H9 (cell line): ENCODE results near the gene ETHE1. TPM values are rescaled to one million over a fixed set of nuclear protein-coding genes. Genes with fewer than 3 reads are reported as not detected.
A peak's percentile ranks its signal among the peaks of the same experiment; 100 is the strongest.

Source experiments
- DNase-seq: peaks from one replicate; pipeline ENCODE4 v3.0.0-alpha.2; 2017
- H2AFZ ChIP-seq: one replicate; pipeline ENCODE4 v1.6.1; 2013; ENCODE audit warnings: mild to moderate bottlenecking, low read length, control low read depth, moderate library complexity
- H2AK5ac ChIP-seq: 2 replicates; pipeline ENCODE4 v1.6.1; 2013; ENCODE audit warnings: low read length, control low read depth, mixed read lengths; ENCODE audit not compliant: insufficient read length
- H2BK120ac ChIP-seq: one replicate; pipeline ENCODE4 v1.6.1; 2013; ENCODE audit warnings: low read depth, mild to moderate bottlenecking, low read length, control low read depth, inconsistent platforms; ENCODE audit not compliant: poor library complexity, severe bottlenecking
- H2BK12ac ChIP-seq: 2 replicates; pipeline ENCODE4 v1.6.1; 2013; ENCODE audit warnings: low read length, control low read depth, mixed read lengths, low read depth; ENCODE audit not compliant: insufficient read length
- H2BK15ac ChIP-seq: 2 replicates; pipeline ENCODE4 v1.6.1; 2013; ENCODE audit warnings: low read depth, low read length, control low read depth
- H2BK20ac ChIP-seq: one replicate; pipeline ENCODE4 v1.6.1; 2013; ENCODE audit warnings: low read depth, mild to moderate bottlenecking, low read length, control low read depth, inconsistent platforms; ENCODE audit not compliant: poor library complexity, severe bottlenecking
- H2BK5ac ChIP-seq: 2 replicates; pipeline ENCODE4 v1.6.1; 2013; ENCODE audit warnings: low read length, control low read depth, mixed read lengths; ENCODE audit not compliant: insufficient read length
- H3K14ac ChIP-seq: 2 replicates; pipeline ENCODE4 v1.6.1; 2013; ENCODE audit warnings: low read length, control low read depth; ENCODE audit not compliant: insufficient read depth
- H3K18ac ChIP-seq: 2 replicates; pipeline ENCODE4 v1.6.1; 2013; ENCODE audit warnings: low read depth, mild to moderate bottlenecking, mixed read lengths, low read length, control low read depth; ENCODE audit not compliant: insufficient read length
- H3K23ac ChIP-seq: 2 replicates; pipeline ENCODE4 v1.6.1; 2013; ENCODE audit warnings: low read length, control low read depth, mixed read lengths, low read depth; ENCODE audit not compliant: insufficient read length
- H3K23me2 ChIP-seq: 2 replicates; pipeline ENCODE4 v1.6.1; 2013; ENCODE audit warnings: low read depth, mild to moderate bottlenecking, mixed read lengths, low read length, control low read depth; ENCODE audit not compliant: insufficient read length, poor library complexity, severe bottlenecking
- H3K27ac ChIP-seq: 2 replicates; pipeline ENCODE4 v1.5.1; 2013; ENCODE audit warnings: low read length, control low read depth, mixed read lengths, low read depth; ENCODE audit not compliant: insufficient read length
- H3K27me3 ChIP-seq: 2 replicates; pipeline ENCODE4 v1.6.1; 2013; ENCODE audit warnings: low read length, control low read depth, inconsistent platforms; ENCODE audit not compliant: insufficient read depth
- H3K4ac ChIP-seq: 2 replicates; pipeline ENCODE4 v1.6.1; 2013; ENCODE audit warnings: low read depth, mild to moderate bottlenecking, control low read depth, inconsistent platforms, low read length, moderate library complexity
- H3K4me1 ChIP-seq: 2 replicates; pipeline ENCODE4 v1.6.1; 2013; ENCODE audit warnings: low read length, control low read depth, inconsistent platforms; ENCODE audit not compliant: insufficient read depth
- H3K4me2 ChIP-seq: 2 replicates; pipeline ENCODE4 v1.6.1; 2013; ENCODE audit warnings: low read length, control low read depth, mixed read lengths; ENCODE audit not compliant: insufficient read length, insufficient read depth
- H3K56ac ChIP-seq: 2 replicates; pipeline ENCODE4 v1.6.1; 2013; ENCODE audit warnings: low read depth, mild to moderate bottlenecking, mixed read lengths, low read length, control low read depth; ENCODE audit not compliant: insufficient read length
- H3K79me1 ChIP-seq: 2 replicates; pipeline ENCODE4 v1.6.1; 2013; ENCODE audit warnings: low read depth, mild to moderate bottlenecking, moderate library complexity, low read length, control low read depth, inconsistent platforms; ENCODE audit not compliant: insufficient read depth, poor library complexity, severe bottlenecking
- H3K79me2 ChIP-seq: 2 replicates; pipeline ENCODE4 v1.6.1; 2013; ENCODE audit warnings: low read length, control low read depth, inconsistent platforms; ENCODE audit not compliant: insufficient read depth
- H3K9ac ChIP-seq: 2 replicates; pipeline ENCODE4 v1.6.1; 2013; ENCODE audit warnings: low read length, control low read depth, mixed read lengths; ENCODE audit not compliant: insufficient read length; ENCODE audit errors: extremely low read depth
- H3K9me3 ChIP-seq: one replicate; pipeline ENCODE4 v1.6.1; 2013; ENCODE audit warnings: low read depth, low read length, inconsistent platforms; ENCODE audit not compliant: control insufficient read depth
- H3T11ph ChIP-seq: one replicate; pipeline ENCODE4 v1.6.1; 2013; ENCODE audit warnings: mild to moderate bottlenecking, low read length, control low read depth, inconsistent platforms
- H4K20me1 ChIP-seq: one replicate; pipeline ENCODE4 v1.6.1; 2013; ENCODE audit not compliant: control insufficient read depth, insufficient read length, insufficient read depth
- H4K5ac ChIP-seq: 2 replicates; pipeline ENCODE4 v1.6.1; 2013; ENCODE audit warnings: low read depth, mild to moderate bottlenecking, mixed read lengths, low read length, control low read depth; ENCODE audit not compliant: insufficient read length
- H4K8ac ChIP-seq: replicated peaks from 2 replicates; pipeline ENCODE4 v1.6.1; 2013; ENCODE audit warnings: low read length, control low read depth, mixed read lengths, low read depth; ENCODE audit not compliant: insufficient read length
- H4K91ac ChIP-seq: 2 replicates; pipeline ENCODE4 v1.6.1; 2013; ENCODE audit warnings: low read depth, mild to moderate bottlenecking, moderate library complexity, mixed read lengths, low read length, control low read depth; ENCODE audit not compliant: insufficient read length
- H3K27ac Mint-ChIP-seq, 3 experiments: 2 replicates in 2 of 3; 3 replicates in 1 of 3; pipeline ENCODE4 v1.8.0; 2020 to 2021; ENCODE audit warnings: mixed read lengths in 3 of 3, mild to moderate bottlenecking in 1 of 3, moderate library complexity in 1 of 3
- H3K27me3 Mint-ChIP-seq: 2 replicates; pipeline ENCODE4 v1.8.0; 2021; ENCODE audit warnings: low read depth, mild to moderate bottlenecking, moderate library complexity, mixed read lengths
- H3K36me3 Mint-ChIP-seq, 3 experiments: 2 replicates in 2 of 3; 3 replicates in 1 of 3; pipeline ENCODE4 v1.8.0; 2020 to 2021; ENCODE audit warnings: low read depth in 3 of 3, mixed read lengths in 3 of 3; ENCODE audit not compliant: insufficient read depth in 1 of 3
- H3K4me1 Mint-ChIP-seq, 2 experiments: 2 replicates each; pipeline ENCODE4 v1.8.0; 2020; ENCODE audit warnings: mixed read lengths in 2 of 2
- H3K4me3 Mint-ChIP-seq, 2 experiments: 2 replicates in 1 of 2; 3 replicates in 1 of 2; pipeline ENCODE4 v1.8.0; 2020 to 2021; ENCODE audit warnings: mild to moderate bottlenecking in 2 of 2, mixed read lengths in 2 of 2, moderate library complexity in 1 of 2
- H3K9me3 Mint-ChIP-seq, 2 experiments: 2 replicates in 1 of 2; 3 replicates in 1 of 2; pipeline ENCODE4 v1.8.0; 2020; ENCODE audit warnings: mild to moderate bottlenecking in 2 of 2, mixed read lengths in 2 of 2, moderate library complexity in 1 of 2
- WGBS: extraction: QIAGEN DNeasy Blood & Tissue Kit; methylation state at CpG from one replicate; pipeline ENCODE4 v1.1.7; 2013; ENCODE audit warnings: missing lambda C conversion rate, low lambda C conversion rate, mixed read lengths; ENCODE audit not compliant: insufficient read length; ENCODE audit errors: extremely low coverage; 5-methylcytosine and 5-hydroxymethylcytosine counted together
- total RNA-seq: library from RNA; stranded (reverse); gene quantifications from 2 replicates; pipeline ENCODE4 v1.2.1, GENCODE V29; 2021
- TF ChIP-seq, protein P1 (sequence below): fragments of 200-600 bp; sonication (generic); conservative IDR thresholded peaks from 3 replicates; pipeline ENCODE4 v1.8.0; 2021; ENCODE audit warnings: antibody characterized with exemption, mild to moderate bottlenecking

The ETHE1 gene
- total RNA-seq, 1 experiment from 2014 or later = 18.8 TPM

DNA sequence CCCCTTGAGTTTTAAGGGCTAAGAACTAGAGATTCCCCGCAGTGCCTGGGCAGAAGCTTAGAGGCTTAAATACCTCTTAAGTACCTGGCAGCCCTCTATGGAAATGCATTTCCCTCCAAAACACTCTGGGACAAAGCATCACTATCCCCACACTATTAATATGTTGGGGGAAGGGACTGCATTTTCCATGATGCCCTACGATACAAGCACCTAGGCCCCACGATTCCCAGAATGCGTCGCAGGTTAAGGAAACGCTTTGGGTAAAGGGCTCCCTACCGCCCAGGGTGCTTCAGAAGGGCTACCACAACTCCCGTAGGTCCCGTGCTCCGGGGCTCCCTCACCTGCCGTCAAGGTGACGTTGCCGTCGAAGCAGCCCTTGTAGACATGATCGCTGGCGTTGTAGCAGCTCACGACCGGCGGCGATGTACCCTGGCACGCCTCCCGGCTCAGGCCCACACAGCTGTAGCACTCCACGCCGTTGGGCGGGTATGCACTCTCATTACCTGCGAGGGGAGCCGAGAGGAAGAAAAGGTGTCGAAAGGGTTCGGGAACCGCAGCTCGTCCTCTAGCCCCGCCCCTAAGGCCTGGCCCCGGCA lies 64.1 kb downstream of the ETHE1 start:
- Histone ChIP-seq H4K91ac (no peak overlapping the region), H3K27me3 (no peaks in the 10 kb centered on the region; the same call in none of the 2 replicates), H3K14ac (peak overlapping the region; percentile 80; the same call in 1 of the 2 replicates), H3K18ac (peak overlapping the region; percentile 55), H2AK5ac (no peak overlapping the region), H3K4ac (no peak overlapping the region), H4K8ac (no peak overlapping the region), H4K5ac (no peak overlapping the region), H3K27ac (no peak overlapping the region), H3K23ac (no peak overlapping the region), H2BK20ac (no peak overlapping the region), H2BK15ac (no peak overlapping the region), H2BK12ac (no peak overlapping the region), H3K9me3 (no peaks in the 10 kb centered on the region), H2BK120ac (no peak overlapping the region), H4K20me1 (no peaks in the 10 kb centered on the region), H3T11ph (no peak overlapping the region), H3K9ac (peak overlapping the region; percentile 50), H3K79me1 (no peaks in the 10 kb centered on the region), H3K4me2 (peak overlapping the region; percentile 71), H2BK5ac (no peak overlapping the region), H3K79me2 (no peaks in the 10 kb centered on the region), H2AFZ (no peak overlapping the region), H3K4me1 (no peaks in the 10 kb centered on the region; the same call in 1 of the 2 replicates), H3K23me2 (peaks cover 11% of the 10 kb centered on the region), H3K56ac (no peak overlapping the region)
- Mint-ChIP-seq H3K4me3 (peak overlapping the region; percentile 81 to 91), H3K36me3 (no peaks in the 10 kb centered on the region; a peak in 2 of 7 replicates), H3K9me3 (no peaks in the 10 kb centered on the region), H3K27ac (peak overlapping the region in 2 of 3 experiments; percentile 55 to 82; a peak in 2 of 7 replicates), H3K4me1 (peaks cover 12 to 15% of the 10 kb centered on the region in 2 experiments), H3K27me3 (peaks cover 48% of the 10 kb centered on the region)
- DNase-seq = no peak
- TF ChIP-seq, protein P1, sequence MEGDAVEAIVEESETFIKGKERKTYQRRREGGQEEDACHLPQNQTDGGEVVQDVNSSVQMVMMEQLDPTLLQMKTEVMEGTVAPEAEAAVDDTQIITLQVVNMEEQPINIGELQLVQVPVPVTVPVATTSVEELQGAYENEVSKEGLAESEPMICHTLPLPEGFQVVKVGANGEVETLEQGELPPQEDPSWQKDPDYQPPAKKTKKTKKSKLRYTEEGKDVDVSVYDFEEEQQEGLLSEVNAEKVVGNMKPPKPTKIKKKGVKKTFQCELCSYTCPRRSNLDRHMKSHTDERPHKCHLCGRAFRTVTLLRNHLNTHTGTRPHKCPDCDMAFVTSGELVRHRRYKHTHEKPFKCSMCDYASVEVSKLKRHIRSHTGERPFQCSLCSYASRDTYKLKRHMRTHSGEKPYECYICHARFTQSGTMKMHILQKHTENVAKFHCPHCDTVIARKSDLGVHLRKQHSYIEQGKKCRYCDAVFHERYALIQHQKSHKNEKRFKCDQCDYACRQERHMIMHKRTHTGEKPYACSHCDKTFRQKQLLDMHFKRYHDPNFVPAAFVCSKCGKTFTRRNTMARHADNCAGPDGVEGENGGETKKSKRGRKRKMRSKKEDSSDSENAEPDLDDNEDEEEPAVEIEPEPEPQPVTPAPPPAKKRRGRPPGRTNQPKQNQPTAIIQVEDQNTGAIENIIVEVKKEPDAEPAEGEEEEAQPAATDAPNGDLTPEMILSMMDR = no peak
- WGBS = no CpG with 5 or more reads among the region's 33 CpGs
